CD4-positive, alpha-beta T cell (primary cell): ENCODE results near the gene UBE2E1. TPM values are rescaled to one million over a fixed set of nuclear protein-coding genes. Genes with fewer than 3 reads are reported as not detected.

Source experiments
- ATAC-seq: fragments of 200-7000 bp; cut with Tn5 transposase; one replicate; pipeline ENCODE4 v1.10.0; 2022; ENCODE audit warnings: mild to moderate bottlenecking; ENCODE audit not compliant: poor library complexity
- CTCF ChIA-PET: fragments of 350-600 bp; sonication (Branson Sonifier 250); formaldehyde crosslinking; loops from one replicate; lab custom pipeline; 2021; ENCODE audit warnings: antibody characterized with exemption, inconsistent platforms; lab: Charles Lee
- POLR2A ChIA-PET: fragments of 350-600 bp; sonication (Branson Sonifier 250); formaldehyde crosslinking; loops from one replicate; lab custom pipeline; 2021; ENCODE audit warnings: antibody characterized with exemption, inconsistent platforms; lab: Charles Lee
- DNase-seq, 14 experiments: peaks; one replicate each; pipeline ENCODE4 v3.0.0-alpha.2; 2013 to 2020; ENCODE audit warnings: mixed read lengths in 2 of 14
- H3K27ac ChIP-seq, 2 donors: one replicate each; pipeline versions ENCODE4 v1.5.1 to v1.7.0; 2013; ENCODE audit warnings: low read length in 2 of 2, low read depth in 1 of 2, mild to moderate bottlenecking in 1 of 2
- H3K27me3 ChIP-seq, 2 experiments: 1 replicate in 1 of 2; 2 replicates in 1 of 2; pipeline versions ENCODE4 v1.6.1 to v1.7.0; 2013; ENCODE audit warnings: low read length in 2 of 2, control low read depth in 1 of 2, mild to moderate bottlenecking in 1 of 2, moderate library complexity in 1 of 2; ENCODE audit not compliant: insufficient read depth in 2 of 2, control insufficient read depth in 1 of 2
- H3K36me3 ChIP-seq: one replicate; pipeline ENCODE4 v1.6.1; 2013; ENCODE audit warnings: low read length, control low read depth; ENCODE audit not compliant: insufficient read depth
- H3K4me1 ChIP-seq: one replicate; pipeline ENCODE4 v1.6.1; 2013; ENCODE audit warnings: low read length, control low read depth; ENCODE audit not compliant: insufficient read depth
- H3K4me3 ChIP-seq: one replicate; pipeline ENCODE4 v1.5.1; 2013; ENCODE audit warnings: mild to moderate bottlenecking, low read length, moderate library complexity
- H3K9me3 ChIP-seq, 2 experiments: 1 replicate in 1 of 2; 2 replicates in 1 of 2; pipeline versions ENCODE4 v1.6.1 to v1.7.0; 2013; ENCODE audit warnings: low read length in 2 of 2, mild to moderate bottlenecking in 2 of 2, control low read depth in 1 of 2, moderate library complexity in 1 of 2; ENCODE audit not compliant: control insufficient read depth in 1 of 2, insufficient read depth in 1 of 2
- H3K27ac Mint-ChIP-seq: one replicate; pipeline ENCODE4 v1.8.0; 2020; ENCODE audit warnings: mixed read lengths
- H3K27me3 Mint-ChIP-seq: one replicate; pipeline ENCODE4 v1.8.0; 2021; ENCODE audit warnings: mixed read lengths
- H3K36me3 Mint-ChIP-seq: one replicate; pipeline ENCODE4 v1.8.0; 2021; ENCODE audit warnings: low read depth, mixed read lengths
- H3K4me1 Mint-ChIP-seq: one replicate; pipeline ENCODE4 v1.8.0; 2021; ENCODE audit warnings: low read depth, mixed read lengths
- H3K4me3 Mint-ChIP-seq: one replicate; pipeline ENCODE4 v1.8.0; 2020; ENCODE audit warnings: mild to moderate bottlenecking, mixed read lengths
- H3K9me3 Mint-ChIP-seq: one replicate; pipeline ENCODE4 v1.8.0; 2020; ENCODE audit warnings: mixed read lengths
- intact Hi-C, 2 experiments: fragments of 100-400 bp; cut with DNase I in 1 of 2; cut with micrococcal nuclease in 1 of 2; formaldehyde crosslinking; loops; one replicate each; pipeline versions ENCODE4 v1.15.1 to v1.9.0; 2023 to 2025; cut with DNase I, micrococcal nuclease
- total RNA-seq, 174 experiments: library from RNA in 2 of 174; stranded (reverse) in 2 of 174; gene quantifications; one replicate each; pipeline ENCODE4 v1.2.3 and lab custom pipeline; 2021 to 2026
- TF ChIP-seq, protein P1 (sequence below): fragments of 200-600 bp; IDR thresholded peaks from one replicate; pipeline ENCODE4 v1.8.0; 2022; ENCODE audit warnings: antibody characterized with exemption, mild to moderate bottlenecking

The UBE2E1 gene
- total RNA-seq, 2 experiments from 2014 or later: 49.8 to 52.2 TPM

DNA sequence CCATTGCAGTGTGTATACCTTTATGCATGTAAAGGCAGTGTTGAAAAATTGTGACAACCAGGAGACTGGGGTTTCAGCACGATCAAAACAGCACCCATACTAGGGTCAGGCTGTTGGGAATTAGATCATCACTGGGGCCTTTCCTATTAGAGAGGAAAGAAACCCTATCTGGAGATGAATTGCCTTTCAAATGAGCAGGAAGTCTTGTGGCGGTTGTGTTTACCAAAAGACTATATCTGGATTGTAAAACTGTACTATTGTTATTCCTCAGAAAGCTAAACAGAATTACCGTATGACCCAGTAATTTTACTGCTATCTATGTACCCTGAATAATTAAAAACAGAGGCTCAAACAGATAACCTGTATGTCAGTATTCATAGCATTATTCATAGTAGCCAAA, 10.1 kb downstream of the UBE2E1 start:
- no peak for ATAC-seq
- intact Hi-C loops: no loop called here
- Mint-ChIP-seq H3K27ac (no peak overlapping the region), H3K4me3 (no peak overlapping the region), H3K4me1 (peaks cover 74% of the 10 kb centered on the region), H3K27me3 (no peaks in the 10 kb centered on the region), H3K36me3 (peaks cover 33% of the 10 kb centered on the region), H3K9me3 (no peaks in the 10 kb centered on the region)
- no peak for DNase-seq
- POLR2A ChIA-PET: no interaction called here
- Histone ChIP-seq H3K4me1 (peaks cover 9% of the 10 kb centered on the region), H3K4me3 (no peak overlapping the region), H3K27me3 (no peaks in the 10 kb centered on the region), H3K9me3 (no peaks in the 10 kb centered on the region), H3K27ac (no peak overlapping the region), H3K36me3 (peaks cover 9% of the 10 kb centered on the region)
- CTCF ChIA-PET: no interaction called here
- TF ChIP-seq, protein P1, sequence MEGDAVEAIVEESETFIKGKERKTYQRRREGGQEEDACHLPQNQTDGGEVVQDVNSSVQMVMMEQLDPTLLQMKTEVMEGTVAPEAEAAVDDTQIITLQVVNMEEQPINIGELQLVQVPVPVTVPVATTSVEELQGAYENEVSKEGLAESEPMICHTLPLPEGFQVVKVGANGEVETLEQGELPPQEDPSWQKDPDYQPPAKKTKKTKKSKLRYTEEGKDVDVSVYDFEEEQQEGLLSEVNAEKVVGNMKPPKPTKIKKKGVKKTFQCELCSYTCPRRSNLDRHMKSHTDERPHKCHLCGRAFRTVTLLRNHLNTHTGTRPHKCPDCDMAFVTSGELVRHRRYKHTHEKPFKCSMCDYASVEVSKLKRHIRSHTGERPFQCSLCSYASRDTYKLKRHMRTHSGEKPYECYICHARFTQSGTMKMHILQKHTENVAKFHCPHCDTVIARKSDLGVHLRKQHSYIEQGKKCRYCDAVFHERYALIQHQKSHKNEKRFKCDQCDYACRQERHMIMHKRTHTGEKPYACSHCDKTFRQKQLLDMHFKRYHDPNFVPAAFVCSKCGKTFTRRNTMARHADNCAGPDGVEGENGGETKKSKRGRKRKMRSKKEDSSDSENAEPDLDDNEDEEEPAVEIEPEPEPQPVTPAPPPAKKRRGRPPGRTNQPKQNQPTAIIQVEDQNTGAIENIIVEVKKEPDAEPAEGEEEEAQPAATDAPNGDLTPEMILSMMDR: no peak

DNA sequence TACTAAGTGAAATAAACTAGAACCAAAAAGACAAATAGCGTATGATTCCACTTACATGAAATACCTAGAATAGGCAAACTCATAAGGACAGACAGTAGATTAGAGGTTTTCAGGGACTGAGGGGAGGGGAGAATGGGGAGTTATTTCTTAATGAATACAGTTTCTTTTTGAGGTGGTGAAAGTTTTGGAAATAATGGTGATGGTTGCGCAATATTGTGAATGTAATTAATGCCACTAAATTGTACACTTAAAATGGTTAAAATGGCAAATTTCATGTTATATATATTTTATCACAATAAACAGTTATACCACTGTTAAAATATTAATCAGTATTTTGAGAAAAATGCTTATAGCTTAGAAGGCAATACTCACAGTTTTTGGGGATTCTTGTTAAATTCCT, 11.0 kb downstream of the UBE2E1 start:
- Histone ChIP-seq H3K27ac (no peak overlapping the region), H3K36me3 (peaks cover 9% of the 10 kb centered on the region), H3K27me3 (no peaks in the 10 kb centered on the region), H3K4me3 (no peak overlapping the region), H3K4me1 (peaks cover 4% of the 10 kb centered on the region), H3K9me3 (no peaks in the 10 kb centered on the region)
- DNase-seq (no peak), ATAC-seq (no peak)
- TF ChIP-seq, protein P1: no peak
- CTCF ChIA-PET: interaction anchor here (0.7 kb wide), 1 partner anchor 1232 kb away, joined by 3 read pairs; no protein-coding TSS in a partner anchor
- Mint-ChIP-seq H3K27me3 (no peaks in the 10 kb centered on the region), H3K4me1 (peaks cover 74% of the 10 kb centered on the region), H3K27ac (no peak overlapping the region), H3K4me3 (no peak overlapping the region), H3K9me3 (no peaks in the 10 kb centered on the region), H3K36me3 (peaks cover 29% of the 10 kb centered on the region)
- POLR2A ChIA-PET: no interaction called here
- intact Hi-C loops: no loop called here

DNA sequence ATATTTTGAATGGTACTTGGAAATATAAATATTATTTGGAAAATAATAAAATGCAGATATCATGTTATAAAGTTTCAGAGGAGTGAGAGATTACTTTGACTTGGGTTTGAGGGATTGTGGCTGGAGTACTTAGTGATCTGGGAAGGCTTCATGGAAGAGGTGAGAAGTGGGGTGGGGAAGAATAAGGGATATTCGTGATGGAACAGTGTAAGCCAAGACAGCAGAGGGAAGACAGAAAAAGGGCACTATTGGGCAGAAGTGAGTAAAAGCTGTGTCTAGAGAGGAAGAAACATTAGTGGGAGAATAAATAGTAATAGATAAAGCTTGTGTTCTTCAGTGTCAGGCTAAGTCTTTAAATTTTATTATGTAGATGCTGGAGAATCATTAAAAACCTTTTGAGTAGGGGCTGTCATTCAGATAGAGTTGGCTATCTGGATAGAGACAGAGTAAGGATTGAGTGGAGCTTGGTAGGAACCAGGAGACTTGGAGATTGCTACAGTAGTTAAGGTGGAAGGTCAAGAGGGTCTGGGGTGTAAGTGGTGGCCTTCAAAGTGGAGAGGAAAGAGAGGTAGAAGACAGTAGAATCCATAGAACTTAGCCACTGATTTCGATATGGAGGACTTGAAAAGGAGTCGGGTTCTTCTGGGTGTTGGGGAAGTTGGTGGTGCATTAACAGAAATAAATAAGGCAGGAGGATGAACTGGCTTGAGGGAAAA, 11.9 kb downstream of the UBE2E1 start:
- POLR2A ChIA-PET: no interaction called here
- no peak overlapping the region for H3K4me3 ChIP-seq
- H3K9me3 ChIP-seq: no peaks in the 10 kb centered on the region
- intact Hi-C loops: no loop called here
- ATAC-seq (no peak), DNase-seq (no peak)
- CTCF ChIA-PET: no interaction called here
- H3K9me3 Mint-ChIP-seq: no peaks in the 10 kb centered on the region
- peaks cover 70% of the 10 kb centered on the region for H3K4me1 Mint-ChIP-seq
- TF ChIP-seq, protein P1: no peak
- peaks cover 20% of the 10 kb centered on the region for H3K36me3 Mint-ChIP-seq
- no peak overlapping the region for H3K27ac ChIP-seq
- peaks cover 4% of the 10 kb centered on the region for H3K4me1 ChIP-seq
- H3K27ac Mint-ChIP-seq: no peak overlapping the region
- peaks cover 9% of the 10 kb centered on the region for H3K36me3 ChIP-seq
- H3K27me3 Mint-ChIP-seq: no peaks in the 10 kb centered on the region
- no peak overlapping the region for H3K4me3 Mint-ChIP-seq
- H3K27me3 ChIP-seq: no peaks in the 10 kb centered on the region
